Keratinocyte (primary cell): ENCODE results near the gene FERMT3. TPM values are rescaled to one million over a fixed set of nuclear protein-coding genes. Genes with fewer than 3 reads are reported as not detected.

Experiments
- DNase-seq: peaks from one replicate; pipeline ENCODE4 v3.0.0-alpha.2; 2011; ENCODE audit warnings: low read depth, missing footprints, low spot score
- FAIRE-seq: peaks from 2 replicates; lab custom pipeline; 2011; peaks lifted over from hg19 to GRCh38; lab: Jason Lieb, UNC
- H2AFZ ChIP-seq: 2 replicates; pipeline ENCODE4 v1.6.0; 2012; ENCODE audit warnings: low read length, control low read depth, inconsistent platforms; ENCODE audit not compliant: control insufficient read depth
- H3K27ac ChIP-seq: 2 replicates; pipeline ENCODE4 v1.5.1; 2011; ENCODE audit warnings: low read length; ENCODE audit not compliant: control insufficient read depth, insufficient read depth
- H3K27me3 ChIP-seq: 3 replicates; pipeline ENCODE4 v1.6.0; 2011; ENCODE audit warnings: low read length; ENCODE audit not compliant: control insufficient read depth, insufficient read depth; ENCODE audit errors: extremely low read depth
- H3K36me3 ChIP-seq, 2 experiments: 2 replicates in 1 of 2; 3 replicates in 1 of 2; pipeline ENCODE4 v1.5.1; 2011; ENCODE audit warnings: low read length in 2 of 2, mild to moderate bottlenecking in 1 of 2; ENCODE audit not compliant: control insufficient read depth in 2 of 2, insufficient read depth in 2 of 2; ENCODE audit errors: extremely low read depth in 1 of 2
- H3K4me1 ChIP-seq: 3 replicates; pipeline ENCODE4 v1.5.1; 2011; ENCODE audit warnings: low read length; ENCODE audit not compliant: control insufficient read depth, insufficient read depth; ENCODE audit errors: extremely low read depth
- H3K4me2 ChIP-seq: 3 replicates; pipeline ENCODE4 v1.6.0; 2011; ENCODE audit warnings: low read depth, low read length; ENCODE audit not compliant: control insufficient read depth, insufficient read depth; ENCODE audit errors: extremely low read depth
- H3K4me3 ChIP-seq, 3 experiments: fragments of 200-600 bp in 1 of 3; sonication (generic) in 1 of 3; 2 replicates in 2 of 3; 3 replicates in 1 of 3; pipeline ENCODE4 v1.5.1; 2011 to 2016; ENCODE audit warnings: low read length in 3 of 3, mild to moderate bottlenecking in 3 of 3, control low read depth in 2 of 3, inconsistent platforms in 1 of 3, low read depth in 1 of 3, mixed read lengths in 1 of 3, mixed run types in 1 of 3, moderate library complexity in 1 of 3; ENCODE audit not compliant: control insufficient read depth in 2 of 3, insufficient read depth in 2 of 3; ENCODE audit errors: extremely low read depth in 1 of 3
- H3K79me2 ChIP-seq: 2 replicates; pipeline ENCODE4 v1.6.0; 2012; ENCODE audit warnings: low read length; ENCODE audit not compliant: control insufficient read depth, insufficient read depth
- H3K9ac ChIP-seq: 3 replicates; pipeline ENCODE4 v1.6.0; 2011; ENCODE audit warnings: low read length; ENCODE audit not compliant: control insufficient read depth, insufficient read depth; ENCODE audit errors: extremely low read depth
- H3K9me1 ChIP-seq: 3 replicates; pipeline ENCODE4 v1.6.0; 2011; ENCODE audit warnings: low read length; ENCODE audit not compliant: control insufficient read depth, insufficient read depth; ENCODE audit errors: extremely low read depth
- H3K9me3 ChIP-seq: 2 replicates; pipeline ENCODE4 v1.5.1; 2012; ENCODE audit warnings: low read depth, low read length; ENCODE audit not compliant: control insufficient read depth
- H4K20me1 ChIP-seq: 3 replicates; pipeline ENCODE4 v1.6.0; 2011; ENCODE audit warnings: low read length; ENCODE audit not compliant: control insufficient read depth, insufficient read depth; ENCODE audit errors: extremely low read depth
- CTCF ChIP-seq, 3 experiments: IDR thresholded peaks in 1 of 3; conservative IDR thresholded peaks in 1 of 3; optimal IDR thresholded peaks in 1 of 3; 2 replicates in 2 of 3; 3 replicates in 1 of 3; pipeline versions ENCODE3 to v1.5.1; 2011; ENCODE audit warnings: low read length in 3 of 3, mild to moderate bottlenecking in 3 of 3, moderate library complexity in 2 of 3, control low read depth in 1 of 3, inconsistent platforms in 1 of 3; ENCODE audit not compliant: insufficient read depth in 2 of 3; ENCODE audit errors: extremely low read depth in 1 of 3
- EZH2 ChIP-seq: IDR thresholded peaks from one replicate; pipeline ENCODE4 v1.6.1; 2012; ENCODE audit warnings: inconsistent platforms, mild to moderate bottlenecking, low read length, moderate library complexity
- dilution Hi-C: fragments of 300-500 bp; cut with MboI; formaldehyde crosslinking; loops from one replicate; pipeline ENCODE4 v1.7.0; 2020; ENCODE audit warnings: low sequenced_read_pairs; ENCODE audit not compliant: extremely low pct_ligation_motif_present
- polyA plus RNA-seq, 5 experiments: library from polyadenylated mRNA; depleted of rRNA in 3 of 5; stranded (reverse) in 3 of 5; stranded (forward) in 1 of 5; unstranded in 1 of 5; fragments of >200 nt; gene quantifications; 1 replicate in 1 of 5; 2 replicates in 3 of 5; 3 replicates in 1 of 5; pipeline versions ENCODE4 v1.2.1 to v1.2.3, GENCODE V29; 2011 to 2012; ENCODE audit warnings: missing spikeins in 2 of 5, low read depth in 1 of 5, low replicate concordance in 1 of 5

FERMT3 gene
- polyA plus RNA-seq, 1 donor (not counting 4 experiments of a cell fraction or from before 2014, with no cell fraction given): 0.98 TPM

- Histone ChIP-seq H3K36me3 (peaks cover 0 to 6% of the 10 kb centered on the region in 2 experiments), H3K27me3 (no peaks in the 10 kb centered on the region), H3K27ac (no peak overlapping the region), H3K9me3 (no peaks in the 10 kb centered on the region), H4K20me1 (no peaks in the 10 kb centered on the region), H3K4me2 (no peak overlapping the region), H3K79me2 (no peaks in the 10 kb centered on the region), H3K4me3 (no peak overlapping the region), H3K9me1 (no peaks in the 10 kb centered on the region), H3K4me1 (peaks cover 4% of the 10 kb centered on the region), H3K9ac (no peak overlapping the region), H2AFZ (no peak overlapping the region)
- no peak for DNase-seq
- dilution Hi-C loops: no loop called here
- TF ChIP-seq EZH2 (no peak), CTCF (optimal IDR thresholded peaks at IDR 0.05 in 1 of 3, IDR thresholded peaks at IDR 0.05 in 1 of 3, conservative IDR thresholded peaks at IDR 0.05 in 1 of 3; ENCODE audit: extremely low read depth in 1 of 3, insufficient read depth in 2 of 3, low read length in 3 of 3) (no peak)
- no peak for FAIRE-seq
These were observed 12.3 kb downstream of the FERMT3 start for GRCh38 chr11:64218628-64219353.

- Histone ChIP-seq H3K4me2 (no peak overlapping the region), H3K4me1 (peaks cover 10% of the 10 kb centered on the region), H2AFZ (no peak overlapping the region), H3K27me3 (no peaks in the 10 kb centered on the region), H3K9ac (no peak overlapping the region), H3K9me3 (no peaks in the 10 kb centered on the region), H3K9me1 (no peaks in the 10 kb centered on the region), H3K36me3 (peaks cover 2 to 6% of the 10 kb centered on the region in 2 experiments), H3K27ac (no peak overlapping the region), H4K20me1 (no peaks in the 10 kb centered on the region), H3K79me2 (no peaks in the 10 kb centered on the region), H3K4me3 (no peak overlapping the region)
- dilution Hi-C loops: no loop called here
- DNase-seq: no peak
- FAIRE-seq: no peak
- no peak for TF ChIP-seq EZH2
- no peak for TF ChIP-seq CTCF (optimal IDR thresholded peaks at IDR 0.05 in 1 of 3, IDR thresholded peaks at IDR 0.05 in 1 of 3, conservative IDR thresholded peaks at IDR 0.05 in 1 of 3; ENCODE audit: extremely low read depth in 1 of 3, insufficient read depth in 2 of 3, low read length in 3 of 3)
These were observed 12.8 kb downstream of the FERMT3 start for GRCh38 chr11:64219354-64219684.
